Kidney (tissue), 14 donors: Measurements from ENCODE around the gene HHAT. TPM values are rescaled to one million over a fixed set of nuclear protein-coding genes. Genes with fewer than 3 reads are reported as not detected.

Source experiments
- DNase-seq, 5 donors: peaks; one replicate each; pipeline ENCODE4 v3.0.0-alpha.2; 2013 to 2020
- FAIRE-seq: peaks from 2 replicates; lab custom pipeline; 2012; peaks lifted over from hg19 to GRCh38; lab: Jason Lieb, UNC
- H3K27ac ChIP-seq, 2 donors: one replicate each; pipeline ENCODE4 v1.7.0; 2013; ENCODE audit warnings: low read depth in 2 of 2, low read length in 2 of 2, inconsistent platforms in 1 of 2
- H3K27me3 ChIP-seq: one replicate; pipeline ENCODE4 v1.7.1; 2013; ENCODE audit warnings: low read length, inconsistent platforms; ENCODE audit not compliant: control insufficient read depth, insufficient read depth
- H3K36me3 ChIP-seq, 3 donors: one replicate each; pipeline versions ENCODE4 v1.7.0 to v1.7.1; 2013; ENCODE audit warnings: low read length in 3 of 3, control low read depth in 1 of 3, inconsistent platforms in 1 of 3; ENCODE audit not compliant: insufficient read depth in 3 of 3, control insufficient read depth in 2 of 3
- H3K4me1 ChIP-seq, 3 donors: one replicate each; pipeline versions ENCODE4 v1.7.0 to v1.7.1; 2013; ENCODE audit warnings: low read length in 3 of 3, inconsistent platforms in 1 of 3, low read depth in 1 of 3; ENCODE audit not compliant: control insufficient read depth in 2 of 3, insufficient read depth in 2 of 3
- H3K4me3 ChIP-seq, 3 donors: one replicate each; pipeline versions ENCODE4 v1.7.0 to v1.8.1; 2013; ENCODE audit warnings: low read length in 3 of 3, control low read depth in 1 of 3, inconsistent platforms in 1 of 3
- H3K9ac ChIP-seq, 3 donors: one replicate each; pipeline versions ENCODE4 v1.7.0 to v1.7.1; 2013; ENCODE audit warnings: low read length in 3 of 3, control low read depth in 1 of 3, inconsistent platforms in 1 of 3
- H3K9me3 ChIP-seq, 3 donors: one replicate each; pipeline versions ENCODE4 v1.7.0 to v1.7.1; 2013; ENCODE audit warnings: low read length in 3 of 3, control low read depth in 1 of 3, inconsistent platforms in 1 of 3; ENCODE audit not compliant: control insufficient read depth in 2 of 3, insufficient read depth in 1 of 3
- intact Hi-C: fragments of 100-400 bp; cut with DNase I; formaldehyde crosslinking; loops from one replicate; pipeline ENCODE4 v1.11.1; 2022
- polyA plus RNA-seq: library from polyadenylated mRNA; stranded (reverse); fragments of 350-450 nt; fragmentation: Illumina TruSeq; extraction: RNeasy Lipid Tissue Mini Kit (QIAGEN cat#74804); gene quantifications from one replicate; pipeline ENCODE4 v1.2.3, GENCODE V29; 2014; ENCODE audit warnings: low read depth, low replicate concordance; ENCODE audit not compliant: insufficient read depth
- total RNA-seq: library from RNA; stranded (reverse); fragmentation: NEBNext Ultra II Directional; extraction: Animal tissue kit (Norgen Biotek cat#: 25700); gene quantifications from one replicate; pipeline ENCODE4 v1.2.1, GENCODE V29; 2021
- TF ChIP-seq, protein P1 (sequence below): IDR thresholded peaks from 3 replicates; pipeline ENCODE4 v1.5.1; 2012; ENCODE audit warnings: mild to moderate bottlenecking, moderate library complexity, borderline replicate concordance; ENCODE audit not compliant: insufficient read depth; ENCODE audit errors: extremely low read depth
- donor health status: control.
- donor health status: control.
- donor health status: control.
- donor health status: control.
- donor health status: control.
- donor health status: DM: yes; HTN: yes; CAD: no.
- donor health status: Normal renal cell carcinoma (clear cell type).

Gene HHAT
- total and polyA plus RNA-seq, 2 donors from 2014 or later = 5.5 to 9.7 TPM

DNA sequence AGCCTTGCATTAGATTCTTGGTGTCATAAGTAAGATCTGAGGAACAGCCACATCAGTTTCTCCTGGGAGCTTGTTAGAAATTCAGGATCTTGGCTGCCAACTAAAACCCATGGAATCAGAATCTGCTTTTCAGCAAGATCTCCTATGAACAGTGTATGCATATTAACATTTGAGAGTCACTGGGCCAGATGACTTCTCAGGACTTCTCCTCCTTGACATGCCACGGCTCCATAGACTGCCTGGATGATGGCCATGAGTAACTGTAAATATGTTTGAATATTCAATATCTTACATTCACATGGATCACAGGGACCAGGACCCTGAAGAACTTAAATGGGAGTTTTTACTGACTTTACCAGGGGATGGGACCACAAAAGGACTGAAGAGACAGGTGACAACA lies 148.0 kb downstream of the HHAT start:
- Histone ChIP-seq H3K9ac (no peak overlapping the region), H3K9me3 (no peaks in the 10 kb centered on the region), H3K36me3 (no peaks in the 10 kb centered on the region), H3K4me1 (no peaks in the 10 kb centered on the region), H3K4me3 (no peak overlapping the region), H3K27me3 (no peaks in the 10 kb centered on the region), H3K27ac (no peak overlapping the region)
- DNase-seq (no peak), FAIRE-seq (no peak)
- intact Hi-C loops = no loop called here
- TF ChIP-seq, protein P1, sequence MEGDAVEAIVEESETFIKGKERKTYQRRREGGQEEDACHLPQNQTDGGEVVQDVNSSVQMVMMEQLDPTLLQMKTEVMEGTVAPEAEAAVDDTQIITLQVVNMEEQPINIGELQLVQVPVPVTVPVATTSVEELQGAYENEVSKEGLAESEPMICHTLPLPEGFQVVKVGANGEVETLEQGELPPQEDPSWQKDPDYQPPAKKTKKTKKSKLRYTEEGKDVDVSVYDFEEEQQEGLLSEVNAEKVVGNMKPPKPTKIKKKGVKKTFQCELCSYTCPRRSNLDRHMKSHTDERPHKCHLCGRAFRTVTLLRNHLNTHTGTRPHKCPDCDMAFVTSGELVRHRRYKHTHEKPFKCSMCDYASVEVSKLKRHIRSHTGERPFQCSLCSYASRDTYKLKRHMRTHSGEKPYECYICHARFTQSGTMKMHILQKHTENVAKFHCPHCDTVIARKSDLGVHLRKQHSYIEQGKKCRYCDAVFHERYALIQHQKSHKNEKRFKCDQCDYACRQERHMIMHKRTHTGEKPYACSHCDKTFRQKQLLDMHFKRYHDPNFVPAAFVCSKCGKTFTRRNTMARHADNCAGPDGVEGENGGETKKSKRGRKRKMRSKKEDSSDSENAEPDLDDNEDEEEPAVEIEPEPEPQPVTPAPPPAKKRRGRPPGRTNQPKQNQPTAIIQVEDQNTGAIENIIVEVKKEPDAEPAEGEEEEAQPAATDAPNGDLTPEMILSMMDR = no peak

DNA sequence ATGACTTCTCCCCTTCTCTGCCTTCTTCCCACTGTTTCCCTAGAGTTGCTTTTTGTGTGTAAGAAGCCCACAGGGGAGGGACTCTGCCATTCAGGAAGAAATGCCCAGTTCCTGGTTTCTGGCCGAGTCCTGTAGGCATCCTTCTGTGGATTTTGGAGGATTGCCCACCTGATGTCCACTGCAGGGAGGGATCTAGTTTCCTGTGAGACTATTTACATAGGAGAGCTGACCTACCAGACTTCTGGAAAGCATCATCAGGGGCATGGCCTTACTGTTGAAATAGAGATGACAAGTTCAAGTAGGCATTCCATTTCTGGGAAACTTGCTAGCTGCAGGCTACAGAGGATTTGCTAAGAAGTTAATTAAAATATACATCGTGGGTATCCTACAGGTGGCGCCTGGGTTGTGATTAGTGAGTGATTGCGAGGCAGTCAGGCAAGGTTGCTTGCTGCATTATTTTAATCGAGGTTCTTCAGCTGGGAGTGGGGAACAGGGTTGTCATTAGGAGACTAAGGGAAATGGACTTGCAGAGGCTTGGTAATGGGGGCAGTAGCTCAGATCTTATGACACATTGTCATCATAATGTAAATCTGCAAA lies 148.7 kb downstream of the HHAT start:
- DNase-seq = no peak
- no peak overlapping the region for H3K9ac ChIP-seq
- H3K27ac ChIP-seq = no peak overlapping the region
- H3K4me1 ChIP-seq = no peaks in the 10 kb centered on the region
- H3K36me3 ChIP-seq = no peaks in the 10 kb centered on the region
- H3K9me3 ChIP-seq = no peaks in the 10 kb centered on the region
- TF ChIP-seq, protein P1 = no peak
- H3K4me3 ChIP-seq = no peak overlapping the region
- no peak for FAIRE-seq
- intact Hi-C loops = no loop called here
- H3K27me3 ChIP-seq = no peaks in the 10 kb centered on the region

DNA sequence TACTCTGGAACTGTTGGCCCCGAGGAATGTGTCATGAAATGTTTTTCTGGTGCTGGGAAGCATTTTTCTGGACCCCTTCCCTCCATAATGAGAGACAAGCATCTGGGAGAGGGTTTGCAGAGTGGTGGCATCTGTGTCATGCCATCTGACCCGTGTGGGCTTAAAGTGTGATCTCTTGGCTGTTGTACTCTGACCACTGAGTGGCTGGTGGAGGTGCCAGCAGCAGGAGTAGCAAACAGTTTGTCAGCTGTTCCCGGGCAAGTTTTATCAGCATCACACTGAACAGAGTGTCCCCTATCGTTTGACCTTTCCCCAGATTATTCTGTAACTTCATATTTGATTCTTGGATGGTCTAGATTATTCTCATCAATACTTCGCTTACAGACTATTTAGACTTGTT lies 150.1 kb downstream of the HHAT start:
- Histone ChIP-seq H3K9ac (no peak overlapping the region), H3K4me1 (no peaks in the 10 kb centered on the region), H3K27me3 (no peaks in the 10 kb centered on the region), H3K4me3 (no peak overlapping the region), H3K27ac (no peak overlapping the region), H3K36me3 (no peaks in the 10 kb centered on the region), H3K9me3 (no peaks in the 10 kb centered on the region)
- DNase-seq = no peak
- intact Hi-C loops = no loop called here
- TF ChIP-seq, protein P1 = no peak
- FAIRE-seq = no peak

DNA sequence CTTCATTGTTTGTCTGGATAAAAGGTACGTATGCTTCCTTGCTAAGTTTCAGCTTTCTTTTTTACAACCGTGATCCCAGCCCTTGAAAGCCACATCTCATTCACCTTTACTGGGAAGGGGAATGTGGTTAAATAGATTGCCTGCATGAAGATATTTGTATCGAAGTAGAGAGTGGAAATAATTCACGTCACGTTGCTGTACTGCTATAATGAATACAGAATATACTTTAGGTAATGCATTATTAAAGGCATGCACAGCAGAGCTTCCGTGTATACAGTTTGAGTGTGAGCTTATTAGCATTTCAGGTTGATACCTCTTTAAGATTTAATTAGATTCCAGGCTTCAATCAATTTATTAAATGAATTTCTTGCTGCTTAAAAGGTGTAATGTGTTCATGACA lies 153.8 kb downstream of the HHAT start:
- FAIRE-seq = no peak
- Histone ChIP-seq H3K4me1 (no peaks in the 10 kb centered on the region), H3K36me3 (no peaks in the 10 kb centered on the region), H3K9me3 (no peaks in the 10 kb centered on the region), H3K27me3 (no peaks in the 10 kb centered on the region), H3K9ac (no peak overlapping the region), H3K27ac (no peak overlapping the region), H3K4me3 (no peak overlapping the region)
- intact Hi-C loops = no loop called here
- no peak for DNase-seq
- TF ChIP-seq, protein P1 = no peak
